Cardiac muscle cell (in vitro differentiated cells and primary cell): ENCODE results near the gene TCTA. TPM values are rescaled to one million over a fixed set of nuclear protein-coding genes. Genes with fewer than 3 reads are reported as not detected.
A peak's percentile ranks its signal among the peaks of the same experiment; 100 is the strongest.

Source experiments
- DNase-seq, 2 donors: peaks; one replicate each; pipeline versions ENCODE4 v3.0.0 to v3.0.0-alpha.2; 2010 to 2017; ENCODE audit warnings: low read depth in 1 of 2, low spot score in 1 of 2
- H3K27ac ChIP-seq: fragments of 200-600 bp; sonication (generic); 2 replicates; pipeline ENCODE4 v1.5.1; 2016
- H3K27me3 ChIP-seq: fragments of 200-600 bp; sonication (generic); 2 replicates; pipeline ENCODE4 v1.6.0; 2016; ENCODE audit warnings: control low read depth
- H3K36me3 ChIP-seq: fragments of 200-600 bp; sonication (generic); 2 replicates; pipeline ENCODE4 v1.5.1; 2016; ENCODE audit warnings: control low read depth
- H3K4me1 ChIP-seq: fragments of 200-600 bp; sonication (generic); 2 replicates; pipeline ENCODE4 v1.8.1; 2017; ENCODE audit warnings: low read depth, mild to moderate bottlenecking, mixed run types
- H3K4me3 ChIP-seq: fragments of 200-600 bp; sonication (generic); 2 replicates; pipeline ENCODE4 v1.5.1; 2016; ENCODE audit warnings: mild to moderate bottlenecking
- H3K9me3 ChIP-seq: fragments of 200-600 bp; sonication (generic); 2 replicates; pipeline ENCODE4 v1.5.1; 2017; ENCODE audit warnings: low read depth, mild to moderate bottlenecking, control low read depth
- polyA plus RNA-seq: library from polyadenylated mRNA; unstranded; fragments of >200 nt; fragmentation: Nextera tagmentation; extraction: Ambion mirVana; gene quantifications from 2 replicates; pipeline ENCODE4 v1.2.1, GENCODE V29; 2016
- total RNA-seq: library from RNA; depleted of rRNA; stranded (reverse); fragments of >200 nt; gene quantifications from 2 replicates; pipeline ENCODE4 v1.2.3, GENCODE V29; 2016
- TF ChIP-seq, protein P1 (sequence below): IDR thresholded peaks from 2 replicates; pipeline ENCODE4 v1.5.1; 2012; ENCODE audit warnings: low read depth, mild to moderate bottlenecking, low read length

The TCTA gene
- total and polyA plus RNA-seq, 2 experiments from 2014 or later, result 12.1 to 30.6 TPM

DNA sequence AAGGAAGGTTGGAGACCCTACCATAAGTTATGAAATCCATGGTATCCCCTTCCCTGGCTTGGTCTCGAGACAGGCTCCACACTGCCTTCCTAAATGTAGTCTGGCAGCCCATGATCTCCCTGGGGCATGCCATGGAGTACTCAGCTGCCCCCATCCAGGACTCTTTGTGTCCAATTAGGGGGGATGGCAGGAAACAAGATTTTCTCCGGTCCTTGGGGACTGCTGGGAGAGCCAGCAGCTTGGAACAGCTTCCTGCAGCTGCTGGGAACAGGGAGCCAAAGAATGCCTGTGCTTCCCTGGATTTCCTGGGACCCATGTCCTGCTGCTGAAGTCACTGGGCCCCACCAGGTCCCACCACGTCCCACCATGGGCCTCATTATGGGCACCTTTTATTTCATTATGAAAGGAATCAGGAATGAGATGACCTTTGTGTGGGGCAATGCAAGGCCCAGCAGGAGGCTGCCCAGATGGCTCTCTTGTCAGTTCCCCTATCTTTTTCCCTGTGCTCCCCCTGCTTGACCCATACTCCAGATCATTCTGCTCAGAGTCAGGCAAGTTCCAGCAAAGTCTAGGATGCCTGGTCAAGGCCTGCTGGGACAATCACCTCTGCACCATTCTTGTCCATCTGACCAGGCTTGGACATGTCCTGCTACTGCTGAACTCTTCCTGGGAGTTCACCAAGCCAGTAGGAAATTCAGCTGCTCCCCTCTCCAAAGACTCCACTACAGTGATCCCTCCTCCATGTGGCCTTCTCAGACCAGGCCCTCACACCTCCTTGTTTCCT lies 42.9 kb downstream of the TCTA start:
- DNase-seq, result no peak
- no peaks in the 10 kb centered on the region for H3K36me3 ChIP-seq
- H3K4me3 ChIP-seq, result no peak overlapping the region
- H3K27me3 ChIP-seq, result no peaks in the 10 kb centered on the region
- TF ChIP-seq, protein P1, sequence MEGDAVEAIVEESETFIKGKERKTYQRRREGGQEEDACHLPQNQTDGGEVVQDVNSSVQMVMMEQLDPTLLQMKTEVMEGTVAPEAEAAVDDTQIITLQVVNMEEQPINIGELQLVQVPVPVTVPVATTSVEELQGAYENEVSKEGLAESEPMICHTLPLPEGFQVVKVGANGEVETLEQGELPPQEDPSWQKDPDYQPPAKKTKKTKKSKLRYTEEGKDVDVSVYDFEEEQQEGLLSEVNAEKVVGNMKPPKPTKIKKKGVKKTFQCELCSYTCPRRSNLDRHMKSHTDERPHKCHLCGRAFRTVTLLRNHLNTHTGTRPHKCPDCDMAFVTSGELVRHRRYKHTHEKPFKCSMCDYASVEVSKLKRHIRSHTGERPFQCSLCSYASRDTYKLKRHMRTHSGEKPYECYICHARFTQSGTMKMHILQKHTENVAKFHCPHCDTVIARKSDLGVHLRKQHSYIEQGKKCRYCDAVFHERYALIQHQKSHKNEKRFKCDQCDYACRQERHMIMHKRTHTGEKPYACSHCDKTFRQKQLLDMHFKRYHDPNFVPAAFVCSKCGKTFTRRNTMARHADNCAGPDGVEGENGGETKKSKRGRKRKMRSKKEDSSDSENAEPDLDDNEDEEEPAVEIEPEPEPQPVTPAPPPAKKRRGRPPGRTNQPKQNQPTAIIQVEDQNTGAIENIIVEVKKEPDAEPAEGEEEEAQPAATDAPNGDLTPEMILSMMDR, result no peak
- peak overlapping the region; percentile 85 for H3K27ac ChIP-seq
- peaks cover 19% of the 10 kb centered on the region for H3K4me1 ChIP-seq
- no peaks in the 10 kb centered on the region for H3K9me3 ChIP-seq

DNA sequence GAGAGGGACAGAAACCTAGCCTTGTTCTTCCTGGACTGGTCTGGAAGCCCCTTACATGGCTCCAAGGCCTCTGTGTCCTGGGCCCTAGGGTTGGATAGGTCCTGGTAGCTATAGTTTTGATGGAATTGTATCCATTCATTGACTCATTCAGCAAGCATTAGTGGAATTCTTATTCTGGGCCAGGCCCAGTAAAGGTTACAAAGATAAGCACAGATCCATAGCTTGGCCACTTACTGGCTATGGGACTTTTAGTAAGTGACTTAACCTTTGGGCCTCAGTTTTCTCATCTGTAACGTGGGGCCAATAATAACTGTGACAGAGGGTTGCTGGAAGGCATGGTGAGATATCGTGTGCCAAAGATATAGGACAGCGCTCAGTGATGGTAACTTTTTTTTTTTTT lies 44.2 kb downstream of the TCTA start:
- peak in 1 of 2 donors; percentile 41 for DNase-seq
- Histone ChIP-seq H3K27ac (no peak overlapping the region), H3K4me1 (peaks cover 33% of the 10 kb centered on the region)

DNA sequence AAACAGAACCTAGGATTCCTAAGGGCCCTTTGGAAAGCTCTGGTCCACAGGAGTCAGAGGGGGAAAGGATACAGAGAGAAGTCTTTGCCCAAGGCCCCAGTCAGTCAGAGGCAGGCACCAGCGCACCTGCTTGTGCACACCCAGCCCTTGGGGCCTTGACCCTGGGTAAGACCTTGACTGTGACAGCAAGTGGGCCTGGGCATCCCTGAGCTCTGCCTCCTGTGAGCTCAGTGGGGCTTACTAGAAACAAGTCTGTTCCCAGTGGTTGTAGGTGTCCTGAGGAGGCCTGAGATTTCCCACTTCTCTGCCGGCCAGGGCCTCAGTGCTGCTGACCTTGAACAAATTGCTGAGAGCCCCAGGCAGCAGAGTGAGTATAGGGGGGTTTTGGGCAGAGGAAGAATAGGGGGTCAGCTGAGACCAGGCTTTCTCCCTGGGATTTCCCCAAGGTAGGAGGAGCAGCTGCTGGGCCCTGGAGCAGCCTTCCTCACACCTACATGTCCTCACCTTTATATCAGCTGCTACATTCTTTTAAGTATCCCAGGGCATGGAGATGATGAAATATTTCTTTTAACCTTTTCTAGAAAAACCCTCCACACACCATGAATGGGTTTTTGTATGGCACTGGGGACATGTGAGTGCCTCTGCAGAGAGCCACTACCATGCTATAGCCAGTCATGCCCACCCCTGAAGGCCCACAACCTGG lies 48.1 kb downstream of the TCTA start:
- no peak overlapping the region for H3K4me3 ChIP-seq
- TF ChIP-seq, protein P1, result no peak
- no peak for DNase-seq
- peak overlapping the region; percentile 97 for H3K27ac ChIP-seq
- no peaks in the 10 kb centered on the region for H3K27me3 ChIP-seq
- H3K36me3 ChIP-seq, result no peaks in the 10 kb centered on the region
- peaks cover 37% of the 10 kb centered on the region for H3K4me1 ChIP-seq
- no peaks in the 10 kb centered on the region for H3K9me3 ChIP-seq

More for the DNA sequence above, 44.2 kb downstream of the TCTA start:
- no peaks in the 10 kb centered on the region for H3K9me3 ChIP-seq
- H3K4me3 ChIP-seq, result no peak overlapping the region
- no peaks in the 10 kb centered on the region for H3K27me3 ChIP-seq
- TF ChIP-seq, protein P1, result no peak
- H3K36me3 ChIP-seq, result no peaks in the 10 kb centered on the region

DNA sequence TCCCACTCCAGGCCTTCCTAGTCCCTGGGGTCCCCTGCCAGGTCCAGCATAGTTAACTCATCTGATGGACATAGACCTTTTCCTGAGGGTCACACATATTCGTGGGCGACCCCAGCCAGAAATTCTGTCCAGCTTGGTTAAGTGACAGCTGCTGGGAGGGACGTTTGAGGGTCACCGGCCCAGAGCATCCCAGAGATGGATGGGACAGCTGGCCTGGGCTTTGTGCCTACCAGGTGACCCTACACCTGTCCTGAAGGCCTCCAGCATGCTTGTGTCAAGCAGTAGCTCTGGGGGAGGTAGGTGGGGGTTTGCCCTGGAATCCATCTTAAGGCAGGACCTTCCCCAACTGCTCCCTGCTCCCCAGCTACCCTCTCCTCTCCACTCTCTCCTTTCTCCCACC lies 48.7 kb downstream of the TCTA start:
- Histone ChIP-seq H3K36me3 (no peaks in the 10 kb centered on the region), H3K9me3 (no peaks in the 10 kb centered on the region), H3K27me3 (no peaks in the 10 kb centered on the region), H3K4me3 (no peak overlapping the region), H3K4me1 (peaks cover 43% of the 10 kb centered on the region), H3K27ac (peak overlapping the region; percentile 97)
- no peak for DNase-seq
- TF ChIP-seq, protein P1, result no peak

DNA sequence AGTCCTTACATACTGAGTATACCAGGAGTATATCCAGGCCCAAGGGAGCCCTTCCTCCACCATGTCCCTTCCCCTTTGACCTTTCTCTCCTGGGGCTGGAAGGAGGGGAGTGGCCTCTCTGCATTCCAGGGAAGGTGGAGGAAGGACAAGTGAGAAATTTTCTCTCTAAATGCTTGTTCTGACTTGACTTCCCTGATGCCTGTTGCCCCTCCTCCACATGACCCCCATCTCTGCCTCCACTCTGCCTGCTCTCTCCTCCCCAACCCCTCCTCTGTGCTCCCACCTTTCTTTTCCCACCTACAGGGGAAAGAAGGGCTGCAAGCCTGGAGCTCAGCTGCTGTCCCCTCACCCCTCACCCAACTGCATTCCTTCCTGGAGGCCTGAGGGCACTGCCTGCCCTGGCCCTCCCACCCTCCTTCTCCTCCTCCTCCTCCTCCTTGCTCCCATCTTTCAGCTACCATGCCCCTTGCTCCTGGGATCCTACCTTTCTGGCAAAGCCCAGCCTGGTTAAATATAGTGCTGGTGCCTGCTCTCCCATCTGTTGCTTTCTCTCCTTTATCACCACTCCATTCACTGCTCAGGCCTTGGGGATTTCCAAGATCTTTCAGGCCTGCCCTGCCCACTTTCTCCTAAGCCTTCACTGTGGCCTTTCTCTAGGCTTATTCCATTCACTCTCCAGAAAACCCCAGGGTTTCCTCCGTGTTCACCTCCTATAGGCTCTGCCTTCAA lies 49.4 kb downstream of the TCTA start:
- Histone ChIP-seq H3K4me1 (peaks cover 46% of the 10 kb centered on the region), H3K36me3 (no peaks in the 10 kb centered on the region), H3K27ac (peak overlapping the region; percentile 97), H3K4me3 (no peak overlapping the region), H3K27me3 (no peaks in the 10 kb centered on the region), H3K9me3 (no peaks in the 10 kb centered on the region)
- DNase-seq, result peak; percentile 50 to 58
- TF ChIP-seq, protein P1, result no peak
